ENCODE results near the gene SAMD15.

DNA sequence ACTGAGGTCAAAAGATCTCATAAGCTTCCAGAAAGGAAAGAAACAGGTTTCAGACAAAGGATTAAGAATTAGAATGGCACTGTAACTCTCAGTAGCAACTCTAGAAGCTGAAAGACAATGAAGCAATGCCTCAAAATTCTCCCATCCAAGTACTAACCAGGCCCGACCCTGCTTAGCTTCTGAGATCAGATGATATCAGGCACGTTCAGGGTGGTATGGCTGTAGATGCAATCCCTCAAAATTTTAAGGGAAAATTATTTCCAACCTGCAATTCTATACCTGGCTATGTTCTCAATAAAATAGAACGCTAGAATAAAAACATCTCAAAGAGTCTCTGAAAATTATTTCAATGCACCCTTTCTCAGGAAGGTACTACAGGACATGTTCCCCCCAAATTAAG, 26.6 kb downstream of the SAMD15 start:
- no peak for TF ChIP-seq GATA2 (IDR thresholded peaks at IDR 0.05; ENCODE audit: low read depth, low read length)
- no peak for TF ChIP-seq GATA3 (IDR thresholded peaks at IDR 0.05; ENCODE audit: low read depth, low read length)

All from SH-SY5Y (cell line).